GM19043 (cell line): ENCODE measurements around the gene PDE2A.

Source experiments
- ATAC-seq: cut with Tn5 transposase; IDR thresholded peaks from one replicate; pipeline ENCODE4 v1.9.1; 2021; ENCODE audit warnings: low read depth; ENCODE audit not compliant: unreplicated experiment

The PDE2A gene

GRCh38 chr11:72621008-72621610 is 53.1 kb downstream of the PDE2A start:
- no peak for ATAC-seq

- no peak for ATAC-seq
These were observed 55.4 kb downstream of the PDE2A start for GRCh38 chr11:72618803-72619202.

GRCh38 chr11:72617080-72617762 is 57.0 kb downstream of the PDE2A start:
- no peak for ATAC-seq

GRCh38 chr11:72616655-72617054 is 57.6 kb downstream of the PDE2A start:
- no peak for ATAC-seq

GRCh38 chr11:72615329-72615728 is 58.9 kb downstream of the PDE2A start:
- no peak for ATAC-seq

- ATAC-seq: no peak
These were observed 59.8 kb downstream of the PDE2A start for GRCh38 chr11:72614381-72614780.

- ATAC-seq: no peak
These were observed 60.2 kb downstream of the PDE2A start for GRCh38 chr11:72613977-72614376.

- no peak for ATAC-seq
These were observed 60.8 kb downstream of the PDE2A start for GRCh38 chr11:72613450-72613849.

- ATAC-seq: no peak
These were observed 64.7 kb downstream of the PDE2A start for GRCh38 chr11:72609476-72609875.

- no peak for ATAC-seq
These were observed 65.2 kb downstream of the PDE2A start for GRCh38 chr11:72609045-72609444.

- ATAC-seq: no peak
These were observed 66.7 kb downstream of the PDE2A start for GRCh38 chr11:72607496-72607895.

- ATAC-seq: no peak
These were observed 67.3 kb downstream of the PDE2A start for GRCh38 chr11:72606748-72607468.

GRCh38 chr11:72605973-72606747 is 68.1 kb downstream of the PDE2A start:
- no peak for ATAC-seq

GRCh38 chr11:72604256-72604655 is 70.0 kb downstream of the PDE2A start:
- ATAC-seq: no peak

- ATAC-seq: no peak
These were observed 71.8 kb downstream of the PDE2A start for GRCh38 chr11:72602250-72602904.

GRCh38 chr11:72600557-72600956 is 73.7 kb downstream of the PDE2A start:
- no peak for ATAC-seq

- no peak for ATAC-seq
These were observed 74.7 kb downstream of the PDE2A start for GRCh38 chr11:72599325-72600117.

- ATAC-seq: no peak
These were observed 75.3 kb downstream of the PDE2A start for GRCh38 chr11:72598906-72599305.

GRCh38 chr11:72598466-72598865 is 75.8 kb downstream of the PDE2A start:
- no peak for ATAC-seq

- no peak for ATAC-seq
These were observed 76.5 kb downstream of the PDE2A start for GRCh38 chr11:72597721-72598120.
